CD14-positive monocyte (primary cell): Measurements from ENCODE around the gene CBLC. TPM values are rescaled to one million over a fixed set of nuclear protein-coding genes. Genes with fewer than 3 reads are reported as not detected.
A peak's percentile ranks its signal among the peaks of the same experiment; 100 is the strongest.

Experiments
- DNase-seq, 3 donors: peaks; one replicate each; pipeline ENCODE4 v3.0.0-alpha.2; 2011 to 2022
- H2AFZ ChIP-seq: 2 replicates; pipeline ENCODE4 v1.6.0; 2012; ENCODE audit warnings: mild to moderate bottlenecking, low read depth, low read length, inconsistent platforms; ENCODE audit not compliant: insufficient read depth, poor library complexity, severe bottlenecking
- H3K27ac ChIP-seq, 2 donors: 1 replicate in 1 of 2; 2 replicates in 1 of 2; pipeline ENCODE4 v1.5.1; 2012 to 2013; ENCODE audit warnings: low read length in 2 of 2, control low read depth in 1 of 2, inconsistent platforms in 1 of 2, low read depth in 1 of 2, mild to moderate bottlenecking in 1 of 2
- H3K27me3 ChIP-seq, 2 donors: one replicate each; pipeline versions ENCODE4 v1.6.0 to v1.6.1; 2011 to 2013; ENCODE audit warnings: low read length in 2 of 2; ENCODE audit not compliant: control insufficient read depth in 2 of 2, insufficient read depth in 2 of 2
- H3K36me3 ChIP-seq, 2 donors: replicated peaks in 1 of 2; 1 replicate in 1 of 2; 2 replicates in 1 of 2; pipeline versions ENCODE4 v1.5.1 to v1.6.1; 2012 to 2013; ENCODE audit warnings: low read length in 2 of 2, control low read depth in 1 of 2, inconsistent platforms in 1 of 2, mild to moderate bottlenecking in 1 of 2; ENCODE audit not compliant: insufficient read depth in 2 of 2, control insufficient read depth in 1 of 2
- H3K4me1 ChIP-seq, 2 donors: 1 replicate in 1 of 2; 2 replicates in 1 of 2; pipeline versions ENCODE4 v1.5.1 to v1.6.1; 2012 to 2013; ENCODE audit warnings: low read length in 2 of 2, control low read depth in 1 of 2, inconsistent platforms in 1 of 2, mild to moderate bottlenecking in 1 of 2, moderate library complexity in 1 of 2; ENCODE audit not compliant: insufficient read depth in 2 of 2, control insufficient read depth in 1 of 2
- H3K4me2 ChIP-seq: replicated peaks from 2 replicates; pipeline ENCODE3; 2012; ENCODE audit warnings: low read length, moderate library complexity, mild to moderate bottlenecking; ENCODE audit not compliant: poor library complexity, severe bottlenecking; ENCODE audit errors: extremely low read depth
- H3K4me3 ChIP-seq, 3 experiments: fragments of 200-600 bp in 1 of 3; sonication (generic) in 1 of 3; replicated peaks in 1 of 3; 1 replicate in 2 of 3; 2 replicates in 1 of 3; pipeline ENCODE4 v1.5.1; 2011 to 2013; ENCODE audit warnings: low read length in 3 of 3, mild to moderate bottlenecking in 3 of 3, control low read depth in 2 of 3, low read depth in 2 of 3, inconsistent platforms in 1 of 3, moderate library complexity in 1 of 3
- H3K79me2 ChIP-seq: 2 replicates; pipeline ENCODE4 v1.6.0; 2012; ENCODE audit warnings: mild to moderate bottlenecking, control low read depth, inconsistent platforms, low read length, moderate library complexity; ENCODE audit not compliant: insufficient read depth
- H3K9ac ChIP-seq: 2 replicates; pipeline ENCODE4 v1.6.0; 2017; ENCODE audit warnings: low read length, mild to moderate bottlenecking; ENCODE audit not compliant: insufficient read depth, poor library complexity, severe bottlenecking
- H3K9me3 ChIP-seq, 2 donors: replicated peaks in 1 of 2; 1 replicate in 1 of 2; 2 replicates in 1 of 2; pipeline versions ENCODE4 v1.5.1 to v1.6.1; 2012 to 2013; ENCODE audit warnings: low read length in 2 of 2, control low read depth in 1 of 2; ENCODE audit not compliant: control insufficient read depth in 1 of 2, insufficient read depth in 1 of 2
- H4K20me1 ChIP-seq: 2 replicates; pipeline ENCODE4 v1.6.0; 2012; ENCODE audit warnings: mild to moderate bottlenecking, low read length, control low read depth, moderate library complexity; ENCODE audit not compliant: insufficient read depth
- H3K27ac Mint-ChIP-seq, 7 donors: one replicate each; pipeline ENCODE4 v1.8.0; 2020; ENCODE audit warnings: mild to moderate bottlenecking in 7 of 7, mixed read lengths in 7 of 7, moderate library complexity in 6 of 7, inconsistent platforms in 2 of 7
- H3K27me3 Mint-ChIP-seq, 3 donors: one replicate each; pipeline ENCODE4 v1.8.0; 2021 to 2022; ENCODE audit warnings: low read depth in 3 of 3, mild to moderate bottlenecking in 3 of 3, mixed read lengths in 3 of 3, moderate library complexity in 3 of 3, inconsistent platforms in 1 of 3
- H3K36me3 Mint-ChIP-seq, 2 donors: one replicate each; pipeline ENCODE4 v1.8.0; 2020; ENCODE audit warnings: mixed read lengths in 2 of 2, inconsistent platforms in 1 of 2, mild to moderate bottlenecking in 1 of 2
- H3K4me1 Mint-ChIP-seq: one replicate; pipeline ENCODE4 v1.8.0; 2020; ENCODE audit warnings: mild to moderate bottlenecking, mixed read lengths
- H3K4me3 Mint-ChIP-seq, 2 donors: one replicate each; pipeline ENCODE4 v1.8.0; 2020; ENCODE audit warnings: mild to moderate bottlenecking in 2 of 2, mixed read lengths in 2 of 2, moderate library complexity in 1 of 2
- H3K9me3 Mint-ChIP-seq, 7 donors: one replicate each; pipeline ENCODE4 v1.8.0; 2020 to 2022; ENCODE audit warnings: mixed read lengths in 7 of 7, mild to moderate bottlenecking in 6 of 7, moderate library complexity in 6 of 7, inconsistent platforms in 2 of 7
- CTCF ChIP-seq: fragments of 200-600 bp; IDR thresholded peaks from one replicate; pipeline ENCODE4 v1.8.0; 2022; ENCODE audit warnings: antibody characterized with exemption, mild to moderate bottlenecking
- WGBS: methylation state at CpG from one replicate; pipeline ENCODE4 v1.1.5; 2013; ENCODE audit warnings: missing lambda C conversion rate; ENCODE audit not compliant: insufficient coverage; 5-methylcytosine and 5-hydroxymethylcytosine counted together
- intact Hi-C, 2 donors: fragments of 100-400 bp; cut with micrococcal nuclease; formaldehyde crosslinking; loops; one replicate each; pipeline versions ENCODE4 v1.15.0 to v1.15.1; 2023
- polyA plus RNA-seq, 3 donors: library from polyadenylated mRNA; depleted of rRNA in 1 of 3; unstranded in 2 of 3; stranded (reverse) in 1 of 3; fragments of 300-500 nt in 2 of 3; fragments of >200 nt in 1 of 3; fragmentation: Illumina TruSeq in 2 of 3; gene quantifications; 1 replicate in 2 of 3; 2 replicates in 1 of 3; pipeline ENCODE4 v1.2.3, GENCODE V29; 2012 to 2021

Gene CBLC
- polyA plus RNA-seq, 3 donors: not detected

- peaks cover 49% of the 10 kb centered on the region for H3K4me1 Mint-ChIP-seq
- Histone ChIP-seq H3K79me2 (peaks cover 30% of the 10 kb centered on the region), H4K20me1 (peaks cover 48% of the 10 kb centered on the region), H3K4me1 (peaks cover 26 to 33% of the 10 kb centered on the region in 2 donors), H3K27me3 (no peaks in the 10 kb centered on the region), H2AFZ (no peak overlapping the region), H3K4me2 (no peak overlapping the region), H3K27ac (no peak overlapping the region), H3K36me3 (peaks cover 49 to 61% of the 10 kb centered on the region in 2 donors), H3K4me3 (no peak overlapping the region), H3K9ac (no peak overlapping the region), H3K9me3 (no peaks in the 10 kb centered on the region)
- H3K27ac Mint-ChIP-seq: peak overlapping the region in 2 of 7 donors; percentile 25 to 38
- WGBS: 96% methylated on average over 67 of the region's 68 CpGs
- TF ChIP-seq CTCF: no peak
- H3K27me3 Mint-ChIP-seq: peaks cover 0 to 4% (median 1%) of the 10 kb centered on the region in 3 donors
- H3K9me3 Mint-ChIP-seq: peaks cover 0 to 2% (median 0%) of the 10 kb centered on the region in 7 donors
- no peak for DNase-seq
- intact Hi-C loops: no loop called here
- H3K36me3 Mint-ChIP-seq: peaks cover 60 to 78% of the 10 kb centered on the region in 2 donors
- H3K4me3 Mint-ChIP-seq: no peak overlapping the region
These were observed 19.8 kb upstream of the CBLC start for GRCh38 chr19:44757735-44758505.

- no peak overlapping the region for H3K27ac ChIP-seq
- H3K36me3 ChIP-seq: peaks cover 49 to 60% of the 10 kb centered on the region in 2 donors
- no peak for DNase-seq
- WGBS: 86% methylated on average over 8 of the region's 9 CpGs
- Mint-ChIP-seq H3K9me3 (peaks cover 0 to 2% (median 0%) of the 10 kb centered on the region in 7 donors), H3K27ac (peak overlapping the region in 4 of 7 donors; percentile 25 to 79 (median 54)), H3K4me3 (no peak overlapping the region), H3K27me3 (peaks cover 0 to 6% (median 1%) of the 10 kb centered on the region in 3 donors), H3K4me1 (peaks cover 51% of the 10 kb centered on the region), H3K36me3 (peaks cover 59 to 77% of the 10 kb centered on the region in 2 donors)
- peaks cover 30% of the 10 kb centered on the region for H3K79me2 ChIP-seq
- no peak for TF ChIP-seq CTCF
- H3K4me1 ChIP-seq: peaks cover 23 to 31% of the 10 kb centered on the region in 2 donors
- H3K4me2 ChIP-seq: no peak overlapping the region
- intact Hi-C loops: no loop called here
- H3K4me3 ChIP-seq: no peak overlapping the region
- H2AFZ ChIP-seq: no peak overlapping the region
- H3K27me3 ChIP-seq: no peaks in the 10 kb centered on the region
- no peak overlapping the region for H3K9ac ChIP-seq
- peaks cover 48% of the 10 kb centered on the region for H4K20me1 ChIP-seq
- no peaks in the 10 kb centered on the region for H3K9me3 ChIP-seq
These were observed 19.1 kb upstream of the CBLC start for GRCh38 chr19:44758596-44758995.
